Lower leg skin (tissue), 3 donors: ENCODE data around the gene MARCHF10.

Experiments
- POLR2A ChIP-seq, 2 donors: fragments of 450-650 bp; IDR thresholded peaks; one replicate each; pipeline ENCODE4 v1.6.1; 2016 to 2017; ENCODE audit warnings: antibody characterized with exemption in 2 of 2, mild to moderate bottlenecking in 1 of 2, moderate library complexity in 1 of 2
- TF ChIP-seq, protein P1 (sequence below), 3 donors: fragments of 450-650 bp; IDR thresholded peaks; one replicate each; pipeline ENCODE4 v1.5.1; 2016; ENCODE audit warnings: antibody characterized with exemption in 3 of 3, mild to moderate bottlenecking in 3 of 3, moderate library complexity in 2 of 3

- no peak for TF ChIP-seq POLR2A (IDR thresholded peaks at IDR 0.05)
- TF ChIP-seq, protein P1, sequence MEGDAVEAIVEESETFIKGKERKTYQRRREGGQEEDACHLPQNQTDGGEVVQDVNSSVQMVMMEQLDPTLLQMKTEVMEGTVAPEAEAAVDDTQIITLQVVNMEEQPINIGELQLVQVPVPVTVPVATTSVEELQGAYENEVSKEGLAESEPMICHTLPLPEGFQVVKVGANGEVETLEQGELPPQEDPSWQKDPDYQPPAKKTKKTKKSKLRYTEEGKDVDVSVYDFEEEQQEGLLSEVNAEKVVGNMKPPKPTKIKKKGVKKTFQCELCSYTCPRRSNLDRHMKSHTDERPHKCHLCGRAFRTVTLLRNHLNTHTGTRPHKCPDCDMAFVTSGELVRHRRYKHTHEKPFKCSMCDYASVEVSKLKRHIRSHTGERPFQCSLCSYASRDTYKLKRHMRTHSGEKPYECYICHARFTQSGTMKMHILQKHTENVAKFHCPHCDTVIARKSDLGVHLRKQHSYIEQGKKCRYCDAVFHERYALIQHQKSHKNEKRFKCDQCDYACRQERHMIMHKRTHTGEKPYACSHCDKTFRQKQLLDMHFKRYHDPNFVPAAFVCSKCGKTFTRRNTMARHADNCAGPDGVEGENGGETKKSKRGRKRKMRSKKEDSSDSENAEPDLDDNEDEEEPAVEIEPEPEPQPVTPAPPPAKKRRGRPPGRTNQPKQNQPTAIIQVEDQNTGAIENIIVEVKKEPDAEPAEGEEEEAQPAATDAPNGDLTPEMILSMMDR (IDR thresholded peaks at IDR 0.05), result no peak
These were observed 10.2 kb downstream of the MARCHF10 start for GRCh38 chr17:62797959-62798358.
